GM12873 (cell line): ENCODE data around the gene AMPH.

Source experiments
- CTCF ChIP-seq: IDR thresholded peaks from 2 replicates; pipeline ENCODE4 v1.5.1; 2012; ENCODE audit warnings: low read depth, mild to moderate bottlenecking, moderate library complexity, low read length, control low read depth; ENCODE audit not compliant: insufficient read depth; ENCODE audit errors: missing control alignments

Gene AMPH

GRCh38 chr7:38394660-38395059 lies 236.5 kb downstream of the AMPH start:
- TF ChIP-seq CTCF, result no peak

- TF ChIP-seq CTCF, result no peak
These were observed 237.3 kb downstream of the AMPH start for GRCh38 chr7:38393874-38394273.

- TF ChIP-seq CTCF, result no peak
These were observed 239.4 kb downstream of the AMPH start for GRCh38 chr7:38391751-38392150.

GRCh38 chr7:38385682-38386081 lies 245.5 kb downstream of the AMPH start:
- TF ChIP-seq CTCF, result no peak

- TF ChIP-seq CTCF, result no peak
These were observed 247.9 kb downstream of the AMPH start for GRCh38 chr7:38383281-38383680.

GRCh38 chr7:38382684-38383083 lies 248.5 kb downstream of the AMPH start:
- TF ChIP-seq CTCF, result no peak

- TF ChIP-seq CTCF, result no peak
These were observed 255.7 kb downstream of the AMPH start for GRCh38 chr7:38375453-38375852.
